ENCODE measurements around the gene VPS16.

Gene VPS16

GRCh38 chr20:2899243-2899642, 58.7 kb downstream of the VPS16 start:
- H3K4me3 ChIP-seq (ENCODE audit: low read depth, low read length), result no peak overlapping the region
- TF ChIP-seq POLR2A (IDR thresholded peaks at IDR 0.05; ENCODE audit: extremely low read depth, insufficient read length), result no peak
- TF ChIP-seq, protein P1, sequence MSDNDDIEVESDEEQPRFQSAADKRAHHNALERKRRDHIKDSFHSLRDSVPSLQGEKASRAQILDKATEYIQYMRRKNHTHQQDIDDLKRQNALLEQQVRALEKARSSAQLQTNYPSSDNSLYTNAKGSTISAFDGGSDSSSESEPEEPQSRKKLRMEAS (IDR thresholded peaks at IDR 0.05; ENCODE audit: low read depth, low read length), result no peak
- no peak for DNase-seq (ENCODE audit: low read depth)

DNA sequence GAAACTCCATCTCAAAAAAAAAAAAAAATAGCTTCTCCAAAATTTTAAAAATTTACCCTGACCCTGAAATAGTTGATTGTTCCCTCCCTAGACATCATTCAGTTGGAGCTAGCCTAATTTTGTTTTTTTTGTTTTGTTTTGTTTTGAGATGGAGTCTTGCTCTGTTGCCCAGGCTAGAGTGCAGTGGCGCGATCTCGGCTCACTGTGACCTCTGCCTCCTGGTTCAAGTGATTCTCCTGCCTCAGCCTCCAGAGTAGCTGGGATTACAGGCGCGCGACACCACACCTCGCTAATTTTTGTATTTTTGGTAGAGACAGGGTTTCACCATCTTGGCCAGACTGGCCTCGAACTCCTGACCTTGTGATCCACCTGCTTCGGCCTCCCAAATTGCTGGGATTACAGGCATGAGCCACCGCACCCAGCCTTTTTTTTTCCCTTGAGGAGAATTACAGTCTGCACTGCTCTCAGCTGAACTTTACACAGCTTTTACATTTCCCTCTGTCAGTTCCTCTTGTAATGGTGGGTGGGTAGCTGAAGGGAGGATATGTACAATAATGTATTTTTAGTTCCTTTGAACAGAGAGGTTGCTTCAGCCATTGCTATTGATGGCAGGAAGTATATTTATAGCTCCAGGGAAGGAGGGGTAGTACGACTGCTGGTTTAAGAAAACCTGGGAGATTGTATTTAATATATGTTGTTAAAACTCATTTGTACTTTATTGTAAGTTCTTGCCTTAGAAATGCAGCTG, 60.5 kb downstream of the VPS16 start:
- TF ChIP-seq, protein P1 (IDR thresholded peaks at IDR 0.05; ENCODE audit: low read depth, low read length), result no peak
- TF ChIP-seq, protein P2, sequence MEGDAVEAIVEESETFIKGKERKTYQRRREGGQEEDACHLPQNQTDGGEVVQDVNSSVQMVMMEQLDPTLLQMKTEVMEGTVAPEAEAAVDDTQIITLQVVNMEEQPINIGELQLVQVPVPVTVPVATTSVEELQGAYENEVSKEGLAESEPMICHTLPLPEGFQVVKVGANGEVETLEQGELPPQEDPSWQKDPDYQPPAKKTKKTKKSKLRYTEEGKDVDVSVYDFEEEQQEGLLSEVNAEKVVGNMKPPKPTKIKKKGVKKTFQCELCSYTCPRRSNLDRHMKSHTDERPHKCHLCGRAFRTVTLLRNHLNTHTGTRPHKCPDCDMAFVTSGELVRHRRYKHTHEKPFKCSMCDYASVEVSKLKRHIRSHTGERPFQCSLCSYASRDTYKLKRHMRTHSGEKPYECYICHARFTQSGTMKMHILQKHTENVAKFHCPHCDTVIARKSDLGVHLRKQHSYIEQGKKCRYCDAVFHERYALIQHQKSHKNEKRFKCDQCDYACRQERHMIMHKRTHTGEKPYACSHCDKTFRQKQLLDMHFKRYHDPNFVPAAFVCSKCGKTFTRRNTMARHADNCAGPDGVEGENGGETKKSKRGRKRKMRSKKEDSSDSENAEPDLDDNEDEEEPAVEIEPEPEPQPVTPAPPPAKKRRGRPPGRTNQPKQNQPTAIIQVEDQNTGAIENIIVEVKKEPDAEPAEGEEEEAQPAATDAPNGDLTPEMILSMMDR (IDR thresholded peaks at IDR 0.05; ENCODE audit: low read depth, low read length), result no peak
- TF ChIP-seq POLR2A (IDR thresholded peaks at IDR 0.05; ENCODE audit: extremely low read depth, insufficient read length), result no peak
- TF ChIP-seq MYC (IDR thresholded peaks at IDR 0.05; ENCODE audit: low read depth, low read length), result no peak
- H3K4me3 ChIP-seq (ENCODE audit: low read depth, low read length), result no peak overlapping the region
- DNase-seq (ENCODE audit: low read depth), result peak; percentile 82

DNA sequence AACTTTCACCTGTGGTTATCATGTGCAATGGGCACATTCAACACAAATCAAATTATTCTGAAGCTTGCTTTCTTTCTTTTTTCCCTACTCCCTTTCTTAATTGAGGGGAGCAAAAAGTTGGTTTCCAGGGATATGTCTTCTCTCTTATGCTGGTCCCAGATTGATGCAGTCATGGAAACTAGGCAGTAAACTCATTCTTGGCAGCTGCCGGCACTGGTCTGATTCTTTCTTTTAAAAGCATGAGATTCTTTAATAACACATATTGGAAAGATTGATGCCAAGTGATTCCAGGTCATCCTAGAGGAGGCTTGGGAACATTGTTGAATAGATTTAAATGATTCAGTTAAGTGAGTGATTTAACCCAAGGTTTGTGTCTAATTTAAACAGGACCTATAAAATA, 61.7 kb downstream of the VPS16 start:
- no peak for TF ChIP-seq POLR2A (IDR thresholded peaks at IDR 0.05; ENCODE audit: extremely low read depth, insufficient read length)
- no peak for TF ChIP-seq MYC (IDR thresholded peaks at IDR 0.05; ENCODE audit: low read depth, low read length)
- TF ChIP-seq, protein P2 (IDR thresholded peaks at IDR 0.05; ENCODE audit: low read depth, low read length), result no peak
- TF ChIP-seq, protein P1 (IDR thresholded peaks at IDR 0.05; ENCODE audit: low read depth, low read length), result no peak
- H3K4me3 ChIP-seq (ENCODE audit: low read depth, low read length), result no peak overlapping the region
- DNase-seq (ENCODE audit: low read depth), result no peak

DNA sequence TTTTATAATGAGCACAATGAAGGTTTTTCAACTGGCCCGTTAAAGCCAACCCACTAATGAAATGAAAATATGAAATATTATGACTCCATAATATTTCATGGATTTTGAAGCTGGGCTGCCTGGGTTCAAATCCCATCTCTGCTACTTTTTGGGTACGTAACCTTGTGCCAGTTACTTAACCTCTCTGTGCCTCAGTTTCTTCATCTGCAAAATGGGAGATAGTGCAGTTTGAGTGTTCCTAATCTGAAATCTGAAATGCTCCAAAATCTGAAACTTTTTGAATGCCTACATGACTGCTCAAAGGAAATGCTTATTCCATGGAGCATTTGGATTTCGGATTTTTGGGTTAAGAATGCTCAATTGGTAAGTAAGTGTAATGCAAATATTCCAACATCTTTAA, 62.3 kb downstream of the VPS16 start:
- no peak for TF ChIP-seq POLR2A (IDR thresholded peaks at IDR 0.05; ENCODE audit: extremely low read depth, insufficient read length)
- TF ChIP-seq, protein P1 (IDR thresholded peaks at IDR 0.05; ENCODE audit: low read depth, low read length), result no peak
- no peak for TF ChIP-seq MYC (IDR thresholded peaks at IDR 0.05; ENCODE audit: low read depth, low read length)
- TF ChIP-seq, protein P2 (IDR thresholded peaks at IDR 0.05; ENCODE audit: low read depth, low read length), result no peak
- no peak overlapping the region for H3K4me3 ChIP-seq (ENCODE audit: low read depth, low read length)
- no peak for DNase-seq (ENCODE audit: low read depth)

DNA sequence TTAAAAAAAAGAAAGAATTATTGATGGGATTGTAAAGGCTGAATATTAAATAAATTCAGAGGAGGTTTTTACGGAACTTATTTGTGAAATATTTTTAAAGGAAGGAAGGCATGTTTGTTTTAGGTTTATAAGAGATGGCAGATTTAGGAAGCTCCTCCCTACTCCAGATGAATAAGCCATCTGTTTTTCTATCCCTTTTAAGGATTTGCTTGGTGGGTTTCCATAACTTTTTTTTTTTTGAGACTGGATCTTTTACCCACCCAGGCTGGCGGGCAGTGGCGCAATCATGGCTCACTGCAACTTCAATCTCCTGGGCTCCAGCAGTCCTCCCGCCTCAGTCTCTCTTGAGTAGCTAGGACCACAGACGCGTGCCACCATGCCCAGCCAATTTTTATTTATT, 63.1 kb downstream of the VPS16 start:
- TF ChIP-seq, protein P1 (IDR thresholded peaks at IDR 0.05; ENCODE audit: low read depth, low read length), result no peak
- TF ChIP-seq MYC (IDR thresholded peaks at IDR 0.05; ENCODE audit: low read depth, low read length) (no peak), POLR2A (IDR thresholded peaks at IDR 0.05; ENCODE audit: extremely low read depth, insufficient read length) (no peak)
- TF ChIP-seq, protein P2 (IDR thresholded peaks at IDR 0.05; ENCODE audit: low read depth, low read length), result no peak
- DNase-seq (ENCODE audit: low read depth), result no peak
- no peak overlapping the region for H3K4me3 ChIP-seq (ENCODE audit: low read depth, low read length)

DNA sequence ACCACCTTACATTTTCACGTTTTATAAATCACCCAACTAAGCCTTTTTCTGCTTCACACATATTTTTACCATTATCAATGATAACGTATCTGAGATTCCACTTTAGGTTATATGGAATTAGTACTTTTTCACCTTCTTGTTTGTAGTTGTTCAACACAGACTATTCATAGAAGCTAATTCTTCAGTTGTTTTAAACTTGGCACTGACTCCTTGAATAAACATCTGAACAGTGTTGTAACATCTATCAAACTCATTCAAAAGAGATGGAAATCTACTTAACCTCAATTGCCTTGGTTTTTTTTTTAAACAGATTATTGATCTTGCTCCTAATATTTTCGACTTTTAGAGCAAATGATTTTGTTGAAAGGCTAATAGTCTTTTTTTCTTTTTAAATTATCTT, 67.0 kb downstream of the VPS16 start:
- no peak overlapping the region for H3K4me3 ChIP-seq (ENCODE audit: low read depth, low read length)
- DNase-seq (ENCODE audit: low read depth), result no peak
- no peak for TF ChIP-seq POLR2A (IDR thresholded peaks at IDR 0.05; ENCODE audit: extremely low read depth, insufficient read length)
- TF ChIP-seq MYC (IDR thresholded peaks at IDR 0.05; ENCODE audit: low read depth, low read length), result no peak
- TF ChIP-seq, protein P1 (IDR thresholded peaks at IDR 0.05; ENCODE audit: low read depth, low read length), result no peak
- TF ChIP-seq, protein P2 (IDR thresholded peaks at IDR 0.05; ENCODE audit: low read depth, low read length), result no peak
